ENCODE measurements around the gene FAM25A. TPM values are rescaled to one million over a fixed set of nuclear protein-coding genes. Genes with fewer than 3 reads are reported as not detected.
"Not testable (repeated sequence)": the region's sequence is repeated elsewhere in the genome, so short reads cannot be mapped to it uniquely, and the experiment has no call there.

FAM25A gene
- not detected for total RNA-seq
- polyA plus RNA-seq = under 1 TPM in 1 of 3 donors, not detected in 2; 0.82 TPM
- long read RNA-seq, donor 1 = 0 reads
- long read RNA-seq, donor 2 = 0 reads

GRCh38 chr10:87020056-87020455 lies at the start of gene FAM25A:
FAM25A (plus strand) TSS chr10:87020294; CDS start chr10:87020325, 31 bp downstream.
- DNase-seq; intact Hi-C loops (cut with DNase I); H3K27ac ChIP-seq; H3K36me3 ChIP-seq (ENCODE audit: insufficient read depth in 1 of 2, low read depth in 1 of 2); H3K27me3 ChIP-seq (ENCODE audit: insufficient read depth in 3 of 3, low read length in 2 of 3); ATAC-seq; H3K4me3 ChIP-seq; H3K4me1 ChIP-seq; H3K9me3 ChIP-seq: not testable (repeated sequence)
- WGBS, 3 donors = 83 to 94% (median 89%) methylated on average over 9 of the region's 9 CpGs

DNA sequence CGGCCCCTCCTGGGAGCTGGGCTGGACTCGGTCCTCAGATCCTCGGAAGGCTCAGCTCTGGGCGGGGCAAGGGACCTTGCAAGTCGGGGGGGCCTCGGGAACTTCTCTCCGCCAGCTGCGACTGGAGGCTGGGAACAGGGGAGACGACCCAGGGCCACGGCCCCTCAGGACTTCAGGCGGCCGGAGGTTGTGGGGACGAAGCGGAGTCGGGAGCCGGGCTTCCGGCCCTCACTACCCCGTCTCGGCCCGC lies 49.2 kb upstream of the FAM25A start:
- Histone ChIP-seq H3K4me3 (peak overlapping the region; percentile 71), H3K27ac (peak overlapping the region; percentile 92), H3K9me3 (no peaks in the 10 kb centered on the region), H3K36me3 (ENCODE audit: insufficient read depth in 1 of 2, low read depth in 1 of 2) (no peaks in the 10 kb centered on the region), H3K27me3 (ENCODE audit: insufficient read depth in 3 of 3, low read length in 2 of 3) (no peaks in the 10 kb centered on the region), H3K4me1 (peaks cover 36% of the 10 kb centered on the region)
- WGBS, 3 donors = 1 to 9% (median 2%) methylated on average over 10 to 20 of the region's 20 CpGs
- ATAC-seq (peak; percentile 31 to 45 (median 39)), DNase-seq (no peak)
- intact Hi-C loops (cut with DNase I) = loop anchor here (10.0 kb wide), 1 partner anchor 124 kb away; the partner anchor contains the start of genes GLUD1 (in 2 of the 2) and SHLD2 (in 2 of the 2)
- TF ChIP-seq, protein P1, sequence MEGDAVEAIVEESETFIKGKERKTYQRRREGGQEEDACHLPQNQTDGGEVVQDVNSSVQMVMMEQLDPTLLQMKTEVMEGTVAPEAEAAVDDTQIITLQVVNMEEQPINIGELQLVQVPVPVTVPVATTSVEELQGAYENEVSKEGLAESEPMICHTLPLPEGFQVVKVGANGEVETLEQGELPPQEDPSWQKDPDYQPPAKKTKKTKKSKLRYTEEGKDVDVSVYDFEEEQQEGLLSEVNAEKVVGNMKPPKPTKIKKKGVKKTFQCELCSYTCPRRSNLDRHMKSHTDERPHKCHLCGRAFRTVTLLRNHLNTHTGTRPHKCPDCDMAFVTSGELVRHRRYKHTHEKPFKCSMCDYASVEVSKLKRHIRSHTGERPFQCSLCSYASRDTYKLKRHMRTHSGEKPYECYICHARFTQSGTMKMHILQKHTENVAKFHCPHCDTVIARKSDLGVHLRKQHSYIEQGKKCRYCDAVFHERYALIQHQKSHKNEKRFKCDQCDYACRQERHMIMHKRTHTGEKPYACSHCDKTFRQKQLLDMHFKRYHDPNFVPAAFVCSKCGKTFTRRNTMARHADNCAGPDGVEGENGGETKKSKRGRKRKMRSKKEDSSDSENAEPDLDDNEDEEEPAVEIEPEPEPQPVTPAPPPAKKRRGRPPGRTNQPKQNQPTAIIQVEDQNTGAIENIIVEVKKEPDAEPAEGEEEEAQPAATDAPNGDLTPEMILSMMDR (IDR thresholded peaks at IDR 0.05) = no peak

DNA sequence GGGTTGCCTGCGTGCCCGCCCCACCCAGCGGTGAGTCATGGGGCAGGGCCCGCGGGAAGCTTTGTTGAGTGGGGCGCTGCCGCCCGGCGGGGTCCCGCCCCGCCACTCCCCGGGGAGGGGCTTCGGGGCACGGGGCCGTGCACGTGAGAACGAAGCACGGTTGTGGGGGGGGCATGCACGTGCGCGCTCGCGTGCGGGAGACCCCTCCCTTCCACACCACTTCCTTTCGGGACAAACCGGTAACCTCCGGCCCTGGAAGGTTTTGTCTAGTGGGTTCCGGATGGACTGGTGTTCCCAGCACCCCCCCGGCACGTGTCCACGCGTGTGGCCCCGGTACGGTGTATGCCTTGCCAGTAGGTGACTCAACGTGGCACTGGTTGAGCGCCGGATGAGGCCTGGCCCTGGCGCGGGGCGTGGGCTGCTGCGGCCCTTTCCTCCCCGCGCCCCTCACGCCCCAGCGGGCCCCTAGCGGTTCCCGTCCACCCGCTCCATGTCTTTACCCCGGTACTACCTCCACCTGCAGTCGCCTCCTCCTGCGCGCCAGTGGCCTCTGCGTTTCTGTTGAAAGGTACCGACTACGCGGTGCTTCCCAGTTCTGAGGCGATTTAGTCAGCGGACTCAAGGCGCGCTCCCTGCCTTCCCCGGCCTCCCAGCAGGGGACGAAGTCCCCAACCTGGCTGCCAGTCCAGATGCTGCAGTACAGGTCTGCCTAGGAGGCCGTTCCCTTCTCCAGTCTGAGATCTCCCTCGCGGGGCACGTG lies 48.7 kb upstream of the FAM25A start:
- peaks cover 31% of the 10 kb centered on the region for H3K4me1 ChIP-seq
- 13 to 18% (median 16%) methylated on average over 55 to 66 of the region's 66 CpGs for WGBS, 3 donors
- DNase-seq = peak; percentile 94 to 96
- H3K36me3 ChIP-seq (ENCODE audit: insufficient read depth in 1 of 2, low read depth in 1 of 2) = no peaks in the 10 kb centered on the region
- TF ChIP-seq, protein P1 (IDR thresholded peaks at IDR 0.05) = peak; percentile 12
- intact Hi-C loops (cut with DNase I) = loop anchor here (10.0 kb wide), 1 partner anchor 123 kb away; the partner anchor contains the start of genes GLUD1 (in 2 of the 2) and SHLD2 (in 2 of the 2)
- peak overlapping the region; percentile 71 for H3K4me3 ChIP-seq
- H3K27me3 ChIP-seq (ENCODE audit: insufficient read depth in 3 of 3, low read length in 2 of 3) = no peaks in the 10 kb centered on the region
- no peaks in the 10 kb centered on the region for H3K9me3 ChIP-seq
- ATAC-seq = peak; percentile 84 to 89 (median 86)
- peak overlapping the region; percentile 92 for H3K27ac ChIP-seq

- TF ChIP-seq, protein P1 (IDR thresholded peaks at IDR 0.05) = no peak
- peaks cover 25% of the 10 kb centered on the region for H3K4me1 ChIP-seq
- no peaks in the 10 kb centered on the region for H3K27me3 ChIP-seq (ENCODE audit: insufficient read depth in 3 of 3, low read length in 2 of 3)
- no peaks in the 10 kb centered on the region for H3K9me3 ChIP-seq
- WGBS, 3 donors = 85 to 94% (median 92%) methylated on average over 11 of the region's 11 CpGs
- peak overlapping the region; percentile 92 for H3K27ac ChIP-seq
- intact Hi-C loops (cut with DNase I) = loop anchor here (10.0 kb wide), 1 partner anchor 122 kb away; the partner anchor contains the start of genes GLUD1 (in 2 of the 2) and SHLD2 (in 2 of the 2)
- H3K4me3 ChIP-seq = no peak overlapping the region
- no peaks in the 10 kb centered on the region for H3K36me3 ChIP-seq (ENCODE audit: insufficient read depth in 1 of 2, low read depth in 1 of 2)
- ATAC-seq = no peak
- DNase-seq = no peak
These were observed 47.3 kb upstream of the FAM25A start for GRCh38 chr10:86972613-86973380.

- no peaks in the 10 kb centered on the region for H3K36me3 ChIP-seq (ENCODE audit: insufficient read depth in 1 of 2, low read depth in 1 of 2)
- H3K4me3 ChIP-seq = no peak overlapping the region
- H3K9me3 ChIP-seq = no peaks in the 10 kb centered on the region
- intact Hi-C loops (cut with DNase I) = loop anchor here (10.0 kb wide), 1 partner anchor 120 kb away; the partner anchor contains the start of genes GLUD1 (in 2 of the 2) and SHLD2 (in 2 of the 2)
- ATAC-seq (no peak), DNase-seq (no peak)
- TF ChIP-seq, protein P1 (IDR thresholded peaks at IDR 0.05) = no peak
- no peak overlapping the region for H3K27ac ChIP-seq
- peaks cover 32% of the 10 kb centered on the region for H3K4me1 ChIP-seq
- 83 to 87% (median 85%) methylated on average over 7 of the region's 7 CpGs for WGBS, 3 donors
- no peaks in the 10 kb centered on the region for H3K27me3 ChIP-seq (ENCODE audit: insufficient read depth in 3 of 3, low read length in 2 of 3)
These were observed 45.6 kb upstream of the FAM25A start for GRCh38 chr10:86974484-86974883.
